Measurements from ENCODE around the gene EEF2K. TPM values are rescaled to one million over a fixed set of nuclear protein-coding genes. Genes with fewer than 3 reads are reported as not detected.
A peak's percentile ranks its signal among the peaks of the same experiment; 100 is the strongest.

The EEF2K gene
- total and polyA plus RNA-seq, 2 of the 13 experiments (the other 11 are each of a cell fraction or from before 2014, with no cell fraction given): 22.0 to 23.8 TPM

DNA sequence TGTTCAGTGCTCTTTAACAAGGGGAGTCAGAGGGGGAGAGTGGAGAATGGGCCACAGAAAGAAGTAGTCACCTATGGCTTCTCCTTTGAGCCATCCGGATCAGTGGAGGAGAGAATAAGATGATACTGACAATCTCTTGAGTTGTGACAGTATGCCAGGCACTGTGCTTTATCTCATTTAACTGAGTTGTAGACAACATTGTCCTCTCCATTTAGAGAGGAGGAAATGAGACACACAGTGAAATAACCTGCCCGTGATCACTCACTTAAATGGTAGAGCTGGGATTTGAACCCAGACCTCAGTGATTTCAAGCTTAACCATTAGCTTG lies 17.8 kb upstream of the EEF2K start (continued):
- TF ChIP-seq, protein P1, sequence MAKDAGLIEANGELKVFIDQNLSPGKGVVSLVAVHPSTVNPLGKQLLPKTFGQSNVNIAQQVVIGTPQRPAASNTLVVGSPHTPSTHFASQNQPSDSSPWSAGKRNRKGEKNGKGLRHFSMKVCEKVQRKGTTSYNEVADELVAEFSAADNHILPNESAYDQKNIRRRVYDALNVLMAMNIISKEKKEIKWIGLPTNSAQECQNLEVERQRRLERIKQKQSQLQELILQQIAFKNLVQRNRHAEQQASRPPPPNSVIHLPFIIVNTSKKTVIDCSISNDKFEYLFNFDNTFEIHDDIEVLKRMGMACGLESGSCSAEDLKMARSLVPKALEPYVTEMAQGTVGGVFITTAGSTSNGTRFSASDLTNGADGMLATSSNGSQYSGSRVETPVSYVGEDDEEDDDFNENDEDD (CRISPR knock-in tag; IDR thresholded peaks at IDR 0.05; ENCODE audit: borderline replicate concordance): no peak
- TF ChIP-seq IRX3 (CRISPR knock-in tag; IDR thresholded peaks at IDR 0.05; ENCODE audit: borderline replicate concordance, low read depth) (0 out of 2 replicates have a peak, but pooled peaks have one; percentile 35), ONECUT2 (CRISPR knock-in tag; IDR thresholded peaks at IDR 0.05) (no peak), POLR2AphosphoS5 (IDR thresholded peaks at IDR 0.05; ENCODE audit: low read depth, low read length) (0 out of 2 replicates have a peak, but pooled peaks have one; percentile 13), CREM (IDR thresholded peaks at IDR 0.05) (no peak), CREM (CRISPR knock-in tag; IDR thresholded peaks at IDR 0.05) (no peak), TCF7L2 (IDR thresholded peaks at IDR 0.05; ENCODE audit: low read depth, low read length) (no peak), TCF12 (IDR thresholded peaks at IDR 0.05) (no peak), TCF12 (CRISPR knock-in tag; IDR thresholded peaks at IDR 0.05) (no peak), ARNTL (CRISPR knock-in tag; IDR thresholded peaks at IDR 0.05) (no peak), TBP (CRISPR knock-in tag; IDR thresholded peaks at IDR 0.05) (0 out of 2 replicates have a peak, but pooled peaks have one; percentile 76), NR2F2 (IDR thresholded peaks at IDR 0.05; ENCODE audit: borderline replicate concordance, low read depth) (no peak), PRPF4 (IDR thresholded peaks at IDR 0.05; ENCODE audit: low read depth, low read length, poor library complexity, severe bottlenecking) (no peak), BHLHE40 (IDR thresholded peaks at IDR 0.05; ENCODE audit: low read length) (no peak), EZH2 (conservative IDR thresholded peaks at IDR 0.05; ENCODE audit: low read depth, low read length) (no peak), DNMT1 (CRISPR knock-in tag; IDR thresholded peaks at IDR 0.05) (no peak), POLR2A (IDR thresholded peaks at IDR 0.05; ENCODE audit: insufficient read depth in 1 of 2, low read depth in 2 of 2, low read length in 2 of 2) (no peak), PRMT3 (CRISPR knock-in tag; IDR thresholded peaks at IDR 0.05; ENCODE audit: borderline replicate concordance, low read depth) (no peak)
- TF ChIP-seq, protein P2, sequence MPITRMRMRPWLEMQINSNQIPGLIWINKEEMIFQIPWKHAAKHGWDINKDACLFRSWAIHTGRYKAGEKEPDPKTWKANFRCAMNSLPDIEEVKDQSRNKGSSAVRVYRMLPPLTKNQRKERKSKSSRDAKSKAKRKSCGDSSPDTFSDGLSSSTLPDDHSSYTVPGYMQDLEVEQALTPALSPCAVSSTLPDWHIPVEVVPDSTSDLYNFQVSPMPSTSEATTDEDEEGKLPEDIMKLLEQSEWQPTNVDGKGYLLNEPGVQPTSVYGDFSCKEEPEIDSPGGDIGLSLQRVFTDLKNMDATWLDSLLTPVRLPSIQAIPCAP (CRISPR knock-in tag; IDR thresholded peaks at IDR 0.05; ENCODE audit: low read depth): no peak
- TF ChIP-seq, protein P3, sequence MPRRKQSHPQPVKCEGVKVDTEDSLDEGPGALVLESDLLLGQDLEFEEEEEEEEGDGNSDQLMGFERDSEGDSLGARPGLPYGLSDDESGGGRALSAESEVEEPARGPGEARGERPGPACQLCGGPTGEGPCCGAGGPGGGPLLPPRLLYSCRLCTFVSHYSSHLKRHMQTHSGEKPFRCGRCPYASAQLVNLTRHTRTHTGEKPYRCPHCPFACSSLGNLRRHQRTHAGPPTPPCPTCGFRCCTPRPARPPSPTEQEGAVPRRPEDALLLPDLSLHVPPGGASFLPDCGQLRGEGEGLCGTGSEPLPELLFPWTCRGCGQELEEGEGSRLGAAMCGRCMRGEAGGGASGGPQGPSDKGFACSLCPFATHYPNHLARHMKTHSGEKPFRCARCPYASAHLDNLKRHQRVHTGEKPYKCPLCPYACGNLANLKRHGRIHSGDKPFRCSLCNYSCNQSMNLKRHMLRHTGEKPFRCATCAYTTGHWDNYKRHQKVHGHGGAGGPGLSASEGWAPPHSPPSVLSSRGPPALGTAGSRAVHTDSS (CRISPR knock-in tag; conservative IDR thresholded peaks at IDR 0.05): peak; percentile 24; the same call in 1 of the 2 replicates
- TF ChIP-seq, protein P4, sequence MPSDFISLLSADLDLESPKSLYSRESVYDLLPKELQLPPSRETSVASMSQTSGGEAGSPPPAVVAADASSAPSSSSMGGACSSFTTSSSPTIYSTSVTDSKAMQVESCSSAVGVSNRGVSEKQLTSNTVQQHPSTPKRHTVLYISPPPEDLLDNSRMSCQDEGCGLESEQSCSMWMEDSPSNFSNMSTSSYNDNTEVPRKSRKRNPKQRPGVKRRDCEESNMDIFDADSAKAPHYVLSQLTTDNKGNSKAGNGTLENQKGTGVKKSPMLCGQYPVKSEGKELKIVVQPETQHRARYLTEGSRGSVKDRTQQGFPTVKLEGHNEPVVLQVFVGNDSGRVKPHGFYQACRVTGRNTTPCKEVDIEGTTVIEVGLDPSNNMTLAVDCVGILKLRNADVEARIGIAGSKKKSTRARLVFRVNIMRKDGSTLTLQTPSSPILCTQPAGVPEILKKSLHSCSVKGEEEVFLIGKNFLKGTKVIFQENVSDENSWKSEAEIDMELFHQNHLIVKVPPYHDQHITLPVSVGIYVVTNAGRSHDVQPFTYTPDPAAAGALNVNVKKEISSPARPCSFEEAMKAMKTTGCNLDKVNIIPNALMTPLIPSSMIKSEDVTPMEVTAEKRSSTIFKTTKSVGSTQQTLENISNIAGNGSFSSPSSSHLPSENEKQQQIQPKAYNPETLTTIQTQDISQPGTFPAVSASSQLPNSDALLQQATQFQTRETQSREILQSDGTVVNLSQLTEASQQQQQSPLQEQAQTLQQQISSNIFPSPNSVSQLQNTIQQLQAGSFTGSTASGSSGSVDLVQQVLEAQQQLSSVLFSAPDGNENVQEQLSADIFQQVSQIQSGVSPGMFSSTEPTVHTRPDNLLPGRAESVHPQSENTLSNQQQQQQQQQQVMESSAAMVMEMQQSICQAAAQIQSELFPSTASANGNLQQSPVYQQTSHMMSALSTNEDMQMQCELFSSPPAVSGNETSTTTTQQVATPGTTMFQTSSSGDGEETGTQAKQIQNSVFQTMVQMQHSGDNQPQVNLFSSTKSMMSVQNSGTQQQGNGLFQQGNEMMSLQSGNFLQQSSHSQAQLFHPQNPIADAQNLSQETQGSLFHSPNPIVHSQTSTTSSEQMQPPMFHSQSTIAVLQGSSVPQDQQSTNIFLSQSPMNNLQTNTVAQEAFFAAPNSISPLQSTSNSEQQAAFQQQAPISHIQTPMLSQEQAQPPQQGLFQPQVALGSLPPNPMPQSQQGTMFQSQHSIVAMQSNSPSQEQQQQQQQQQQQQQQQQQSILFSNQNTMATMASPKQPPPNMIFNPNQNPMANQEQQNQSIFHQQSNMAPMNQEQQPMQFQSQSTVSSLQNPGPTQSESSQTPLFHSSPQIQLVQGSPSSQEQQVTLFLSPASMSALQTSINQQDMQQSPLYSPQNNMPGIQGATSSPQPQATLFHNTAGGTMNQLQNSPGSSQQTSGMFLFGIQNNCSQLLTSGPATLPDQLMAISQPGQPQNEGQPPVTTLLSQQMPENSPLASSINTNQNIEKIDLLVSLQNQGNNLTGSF (CRISPR knock-in tag; IDR thresholded peaks at IDR 0.05): no peak
- TF ChIP-seq, protein P5, sequence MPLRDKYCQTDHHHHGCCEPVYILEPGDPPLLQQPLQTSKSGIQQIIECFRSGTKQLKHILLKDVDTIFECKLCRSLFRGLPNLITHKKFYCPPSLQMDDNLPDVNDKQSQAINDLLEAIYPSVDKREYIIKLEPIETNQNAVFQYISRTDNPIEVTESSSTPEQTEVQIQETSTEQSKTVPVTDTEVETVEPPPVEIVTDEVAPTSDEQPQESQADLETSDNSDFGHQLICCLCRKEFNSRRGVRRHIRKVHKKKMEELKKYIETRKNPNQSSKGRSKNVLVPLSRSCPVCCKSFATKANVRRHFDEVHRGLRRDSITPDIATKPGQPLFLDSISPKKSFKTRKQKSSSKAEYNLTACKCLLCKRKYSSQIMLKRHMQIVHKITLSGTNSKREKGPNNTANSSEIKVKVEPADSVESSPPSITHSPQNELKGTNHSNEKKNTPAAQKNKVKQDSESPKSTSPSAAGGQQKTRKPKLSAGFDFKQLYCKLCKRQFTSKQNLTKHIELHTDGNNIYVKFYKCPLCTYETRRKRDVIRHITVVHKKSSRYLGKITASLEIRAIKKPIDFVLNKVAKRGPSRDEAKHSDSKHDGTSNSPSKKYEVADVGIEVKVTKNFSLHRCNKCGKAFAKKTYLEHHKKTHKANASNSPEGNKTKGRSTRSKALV (CRISPR knock-in tag; IDR thresholded peaks at IDR 0.05): no peak

Data from HepG2 (cell line).